Endothelial cell of umbilical vein (primary cell): ENCODE measurements around the gene SNCAIP. TPM values are rescaled to one million over a fixed set of nuclear protein-coding genes. Genes with fewer than 3 reads are reported as not detected.

Experiments
- BruUV-seq: library from RNA; stranded (reverse); fragments of 400-500 nt; replicated peaks from 2 replicates; lab custom pipeline; 2021; lab: Mats Ljungman, UMichigan
- CTCF ChIA-PET: fragments of 300-600, 350-600 bp; sonication (Branson Sonifier 250); formaldehyde crosslinking; loops from one replicate; lab custom pipeline; 2021; ENCODE audit warnings: antibody characterized with exemption, inconsistent platforms; lab: Charles Lee
- POLR2A ChIA-PET: fragments of 300-600, 350-600 bp; sonication (Branson Sonifier 250); formaldehyde crosslinking; loops from one replicate; lab custom pipeline; 2021; ENCODE audit warnings: antibody characterized with exemption, inconsistent platforms; lab: Charles Lee
- DNase-seq: peaks from one replicate; pipeline ENCODE4 v3.0.0-alpha.2; 2011; ENCODE audit warnings: low read depth, low spot score
- FAIRE-seq: peaks from 2 replicates; lab custom pipeline; 2011; peaks lifted over from hg19 to GRCh38; lab: Jason Lieb, UNC
- H2AFZ ChIP-seq: 2 replicates; pipeline ENCODE4 v1.6.0; 2012; ENCODE audit warnings: low read depth, low read length, control low read depth, inconsistent platforms
- H3K27ac ChIP-seq: 2 replicates; pipeline ENCODE4 v1.5.1; 2011; ENCODE audit warnings: low read depth, mild to moderate bottlenecking, control low read depth, low read length, moderate library complexity; ENCODE audit not compliant: insufficient read depth
- H3K27me3 ChIP-seq, 2 experiments: 2 replicates each; pipeline versions ENCODE4 v1.6.0 to v1.6.1; 2011; ENCODE audit warnings: low read length in 2 of 2, mixed read lengths in 1 of 2; ENCODE audit not compliant: control insufficient read depth in 2 of 2, insufficient read depth in 2 of 2
- H3K36me3 ChIP-seq, 2 experiments: 2 replicates in 1 of 2; 3 replicates in 1 of 2; pipeline ENCODE4 v1.5.1; 2011; ENCODE audit warnings: low read length in 2 of 2, mild to moderate bottlenecking in 1 of 2, moderate library complexity in 1 of 2; ENCODE audit not compliant: control insufficient read depth in 2 of 2, insufficient read depth in 2 of 2; ENCODE audit errors: extremely low read depth in 1 of 2
- H3K4me1 ChIP-seq: 3 replicates; pipeline ENCODE4 v1.5.1; 2011; ENCODE audit warnings: mild to moderate bottlenecking, low read length; ENCODE audit not compliant: control insufficient read depth, insufficient read depth; ENCODE audit errors: extremely low read depth
- H3K4me2 ChIP-seq: 2 replicates; pipeline ENCODE4 v1.6.1; 2011; ENCODE audit warnings: low read length, control low read depth, mixed read lengths; ENCODE audit not compliant: insufficient read depth
- H3K4me3 ChIP-seq, 3 experiments: fragments of 200-600 bp in 1 of 3; sonication (generic), shearing (Covaris generic) in 1 of 3; replicated peaks in 1 of 3; 2 replicates each; pipeline ENCODE4 v1.5.1; 2011 to 2016; ENCODE audit warnings: control low read depth in 3 of 3, low read length in 3 of 3, mild to moderate bottlenecking in 2 of 3, inconsistent platforms in 1 of 3, low read depth in 1 of 3, moderate library complexity in 1 of 3; ENCODE audit not compliant: insufficient read depth in 1 of 3
- H3K79me2 ChIP-seq: 2 replicates; pipeline ENCODE4 v1.6.0; 2012; ENCODE audit warnings: low read length, inconsistent platforms; ENCODE audit not compliant: control insufficient read depth, insufficient read depth
- H3K9ac ChIP-seq: replicated peaks from 2 replicates; pipeline ENCODE3; 2011; ENCODE audit warnings: low read length, control low read depth; ENCODE audit not compliant: insufficient read depth; ENCODE audit errors: extremely low read depth
- H3K9me1 ChIP-seq: replicated peaks from 3 replicates; pipeline ENCODE4 v1.6.0; 2011; ENCODE audit warnings: mild to moderate bottlenecking, low read length; ENCODE audit not compliant: control insufficient read depth, insufficient read depth; ENCODE audit errors: extremely low read depth
- H3K9me3 ChIP-seq: replicated peaks from 2 replicates; pipeline ENCODE4 v1.5.1; 2012; ENCODE audit warnings: low read length, inconsistent platforms; ENCODE audit not compliant: control insufficient read depth, insufficient read depth
- H4K20me1 ChIP-seq: replicated peaks from 2 replicates; pipeline ENCODE3; 2011; ENCODE audit warnings: mild to moderate bottlenecking, low read length; ENCODE audit not compliant: control insufficient read depth, insufficient read depth; ENCODE audit errors: extremely low read depth
- CTCF ChIP-seq, 2 donors: IDR thresholded peaks; 1 replicate in 1 of 2; 2 replicates in 1 of 2; pipeline ENCODE4 v1.5.1; 2011; ENCODE audit warnings: low read length in 2 of 2, mild to moderate bottlenecking in 2 of 2, moderate library complexity in 2 of 2, control low read depth in 1 of 2, inconsistent platforms in 1 of 2, low read depth in 1 of 2; ENCODE audit not compliant: insufficient read depth in 1 of 2; ENCODE audit errors: extremely low read depth in 1 of 2
- EZH2 ChIP-seq: IDR thresholded peaks from 2 replicates; pipeline ENCODE4 v1.6.1; 2012; ENCODE audit warnings: borderline replicate concordance, low read depth, mild to moderate bottlenecking, moderate library complexity, low read length, inconsistent platforms; ENCODE audit not compliant: severe bottlenecking
- FOS ChIP-seq: IDR thresholded peaks from 2 replicates; pipeline ENCODE4 v1.6.1; 2011; ENCODE audit warnings: mild to moderate bottlenecking, low read length, moderate library complexity, borderline replicate concordance; ENCODE audit not compliant: insufficient read depth
- GATA2 ChIP-seq: IDR thresholded peaks from 2 replicates; pipeline ENCODE4 v1.7.0; 2011; ENCODE audit warnings: low read depth, mild to moderate bottlenecking, moderate library complexity, mixed read lengths, low read length; ENCODE audit not compliant: insufficient read length, insufficient read depth
- MAX ChIP-seq: IDR thresholded peaks from 2 replicates; pipeline ENCODE4 v1.6.1; 2011; ENCODE audit not compliant: insufficient read depth, insufficient read length
- MYC ChIP-seq: IDR thresholded peaks from one replicate; pipeline ENCODE4 v1.6.1; 2011; ENCODE audit warnings: mild to moderate bottlenecking, low read depth, low read length
- POLR2A ChIP-seq: IDR thresholded peaks from 2 replicates; pipeline ENCODE4 v1.6.1; 2012; ENCODE audit warnings: low read depth, mild to moderate bottlenecking, control low read depth, low read length
- dilution Hi-C: fragments of 300-500 bp; cut with MboI; formaldehyde crosslinking; loops from one replicate; pipeline ENCODE4 v1.15.0; 2019; ENCODE audit warnings: low sequenced_read_pairs; ENCODE audit not compliant: extremely low pct_ligation_motif_present
- intact Hi-C: fragments of 100-400 bp; cut with micrococcal nuclease; formaldehyde crosslinking; loops from one replicate; pipeline ENCODE4 v1.10.0; 2022
- polyA plus RNA-seq, 4 experiments: library from polyadenylated mRNA; depleted of rRNA in 3 of 4; stranded (reverse) in 3 of 4; unstranded in 1 of 4; fragments of >200 nt; gene quantifications; 2 replicates each; pipeline versions ENCODE4 v1.2.1 to v1.2.3, GENCODE V29; 2011 to 2012; ENCODE audit warnings: missing spikeins in 1 of 4
- total RNA-seq: library from RNA; stranded (reverse); gene quantifications from 2 replicates; pipeline ENCODE4 v1.2.3, GENCODE V29; 2021

The SNCAIP gene
- total and polyA plus RNA-seq, 2 donors (not counting 3 experiments of a cell fraction or from before 2014, with no cell fraction given) = 13.1 to 42.0 TPM

- Histone ChIP-seq H3K79me2 (no peaks in the 10 kb centered on the region), H3K36me3 (no peaks in the 10 kb centered on the region), H2AFZ (no peak overlapping the region), H3K27ac (no peak overlapping the region), H3K9me1 (no peaks in the 10 kb centered on the region), H3K4me1 (no peaks in the 10 kb centered on the region), H3K4me2 (no peak overlapping the region), H3K27me3 (peaks cover 0 to 4% of the 10 kb centered on the region in 2 experiments), H4K20me1 (no peaks in the 10 kb centered on the region), H3K4me3 (no peak overlapping the region), H3K9ac (no peak overlapping the region), H3K9me3 (no peaks in the 10 kb centered on the region)
- TF ChIP-seq CTCF (IDR thresholded peaks at IDR 0.05; ENCODE audit: extremely low read depth in 1 of 2, insufficient read depth in 1 of 2, low read depth in 1 of 2, low read length in 2 of 2) (no peak), FOS (no peak), EZH2 (no peak), MYC (no peak), POLR2A (no peak), GATA2 (no peak), MAX (no peak)
- no TSS peak for BruUV-seq
- ChIA-PET POLR2A (no interaction called here), CTCF (interaction anchor here (1.8 kb wide), 1 partner anchor 95 kb away, joined by 6 read pairs; no protein-coding TSS in a partner anchor)
- dilution Hi-C loops = no loop called here
- DNase-seq = no peak
- intact Hi-C loops = no loop called here
- FAIRE-seq = no peak
Measured at GRCh38 chr5:122291000-122291901, 20.8 kb upstream of the SNCAIP start.
